Mononuclear cell (primary cell): ENCODE data around the gene FAM161A. TPM values are rescaled to one million over a fixed set of nuclear protein-coding genes. Genes with fewer than 3 reads are reported as not detected.

Source experiments
- total RNA-seq: library from RNA; depleted of rRNA; stranded (reverse); fragments of >200 nt; gene quantifications from one replicate; pipeline ENCODE4 v1.2.3, GENCODE V29; 2012

The FAM161A gene
- total RNA-seq, 1 donor = 0.52 TPM

Other genes with a start within 250 kb of the FAM161A start
- gene CCT4, start 34.6 kb upstream of the FAM161A start, total RNA-seq = 52.1 TPM
- gene COMMD1, start 51.6 kb upstream of the FAM161A start, total RNA-seq = 24.1 TPM